ENCODE measurements around the gene CYP27C1. TPM values are rescaled to one million over a fixed set of nuclear protein-coding genes. Genes with fewer than 3 reads are reported as not detected.

The CYP27C1 gene
- total and polyA plus RNA-seq, 9 of the 15 experiments (the other 6 are each of a cell fraction or from before 2014, with no cell fraction given) = not detected

DNA sequence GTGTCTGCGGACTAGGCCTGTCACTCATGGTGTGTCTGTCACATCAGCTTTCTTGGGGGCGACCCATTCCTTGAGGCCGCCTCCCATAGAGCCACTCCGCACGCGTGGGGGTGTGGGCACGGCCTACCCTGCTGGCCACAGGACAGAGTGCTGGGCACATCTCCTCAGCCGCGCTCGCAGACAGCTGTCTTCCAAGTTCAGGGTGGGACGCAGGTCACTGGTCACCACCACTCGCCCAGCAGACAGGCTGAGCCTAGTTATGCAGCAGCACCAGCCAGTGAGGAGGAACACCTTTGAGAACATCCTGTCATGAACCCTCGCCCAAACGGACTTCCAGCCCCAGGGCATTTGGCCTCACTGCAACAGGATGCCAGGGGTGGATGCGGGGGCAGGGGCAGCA, 82.4 kb downstream of the CYP27C1 start:
- Histone ChIP-seq H3K4me3 (no peak overlapping the region), H3K4me2 (ENCODE audit: insufficient read depth, low read length) (no peak overlapping the region), H3K9me1 (ENCODE audit: control insufficient read depth, insufficient read depth, low read length) (no peaks in the 10 kb centered on the region), H3K27ac (ENCODE audit: extremely low read depth, low read depth, low read length) (no peak overlapping the region), H2AFZ (ENCODE audit: low read depth, low read length) (no peak overlapping the region), H3K4me1 (replicated peaks in 1 of 2; ENCODE audit: control insufficient read depth in 2 of 2, insufficient read depth in 2 of 2, low read length in 2 of 2) (peaks cover 0 to 6% of the 10 kb centered on the region in 2 experiments; a peak in 2 of 5 replicates), H3K79me2 (ENCODE audit: control insufficient read depth, insufficient read depth, low read length) (no peaks in the 10 kb centered on the region), H3K36me3 (ENCODE audit: control insufficient read depth, insufficient read depth, low read length) (no peaks in the 10 kb centered on the region), H3K27me3 (ENCODE audit: control insufficient read depth in 2 of 2, insufficient read depth in 2 of 2, low read length in 2 of 2) (peaks cover 16 to 44% of the 10 kb centered on the region in 2 experiments), H3K9ac (ENCODE audit: insufficient read depth in 1 of 2, low read depth in 2 of 2, low read length in 2 of 2) (no peak overlapping the region), H4K20me1 (replicated peaks; ENCODE audit: control insufficient read depth, insufficient read depth, low read length) (no peaks in the 10 kb centered on the region), H3K9me3 (replicated peaks; ENCODE audit: control insufficient read depth, insufficient read depth, low read depth, low read length) (no peaks in the 10 kb centered on the region)
- no peak for ATAC-seq
- no peak for DNase-seq (ENCODE audit: extremely low read depth in 1 of 4, low spot score in 3 of 4)
- POLR2A ChIA-PET = interaction anchor here (0.6 kb wide), 1 partner anchor 28 kb away, joined by 3 read pairs; no protein-coding TSS in a partner anchor
- intact Hi-C loops (cut with micrococcal nuclease) (no loop called here), in situ Hi-C loops (cut with MboI) (no loop called here)
- FAIRE-seq = no peak
- no peak for TF ChIP-seq NFRKB (IDR thresholded peaks at IDR 0.05; ENCODE audit: low read depth)
- TF ChIP-seq, protein P1, sequence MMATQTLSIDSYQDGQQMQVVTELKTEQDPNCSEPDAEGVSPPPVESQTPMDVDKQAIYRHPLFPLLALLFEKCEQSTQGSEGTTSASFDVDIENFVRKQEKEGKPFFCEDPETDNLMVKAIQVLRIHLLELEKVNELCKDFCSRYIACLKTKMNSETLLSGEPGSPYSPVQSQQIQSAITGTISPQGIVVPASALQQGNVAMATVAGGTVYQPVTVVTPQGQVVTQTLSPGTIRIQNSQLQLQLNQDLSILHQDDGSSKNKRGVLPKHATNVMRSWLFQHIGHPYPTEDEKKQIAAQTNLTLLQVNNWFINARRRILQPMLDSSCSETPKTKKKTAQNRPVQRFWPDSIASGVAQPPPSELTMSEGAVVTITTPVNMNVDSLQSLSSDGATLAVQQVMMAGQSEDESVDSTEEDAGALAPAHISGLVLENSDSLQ (IDR thresholded peaks at IDR 0.05) = peak; percentile 41; the same call in 1 of the 2 replicates
- BruUV-seq (replicated peaks) = no TSS peak
- 3% methylated on average over 14 of the region's 15 CpGs for WGBS (ENCODE audit: insufficient coverage, low coverage, missing lambda C conversion rate)
- CTCF ChIA-PET (ENCODE audit: low intra/inter-chr PET ratio) = no interaction called here

DNA sequence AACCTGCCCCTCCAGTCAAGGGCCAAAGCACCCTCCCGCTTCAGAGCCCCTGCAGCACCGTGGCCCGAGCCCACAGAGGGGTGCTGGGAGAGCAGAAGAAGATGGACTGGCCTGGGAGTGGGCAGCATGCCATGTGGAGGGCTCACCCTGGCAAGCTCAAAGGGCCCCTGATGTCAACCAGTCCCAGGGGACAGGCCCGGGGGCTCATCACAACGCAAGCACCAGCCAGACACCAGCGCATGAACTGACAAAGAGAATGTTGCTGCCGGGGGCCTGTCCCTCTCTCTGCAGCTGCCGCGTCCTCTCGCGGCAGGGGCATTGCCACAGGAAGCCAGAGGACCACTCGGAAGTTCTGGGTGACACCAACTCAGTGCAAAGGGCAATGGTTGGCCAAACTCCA, 82.9 kb downstream of the CYP27C1 start:
- Histone ChIP-seq H3K4me1 (replicated peaks in 1 of 2; ENCODE audit: control insufficient read depth in 2 of 2, insufficient read depth in 2 of 2, low read length in 2 of 2) (peaks cover 0 to 7% of the 10 kb centered on the region in 2 experiments; a peak in 2 of 5 replicates), H3K4me3 (no peak overlapping the region), H3K27me3 (ENCODE audit: control insufficient read depth in 2 of 2, insufficient read depth in 2 of 2, low read length in 2 of 2) (peaks cover 16 to 48% of the 10 kb centered on the region in 2 experiments), H3K9me1 (ENCODE audit: control insufficient read depth, insufficient read depth, low read length) (no peaks in the 10 kb centered on the region), H3K9ac (ENCODE audit: insufficient read depth in 1 of 2, low read depth in 2 of 2, low read length in 2 of 2) (peak overlapping the region in 1 of 2 experiments; percentile 64; a peak in 1 of 4 replicates), H3K79me2 (ENCODE audit: control insufficient read depth, insufficient read depth, low read length) (no peaks in the 10 kb centered on the region), H3K27ac (ENCODE audit: extremely low read depth, low read depth, low read length) (no peak overlapping the region), H3K36me3 (ENCODE audit: control insufficient read depth, insufficient read depth, low read length) (no peaks in the 10 kb centered on the region), H2AFZ (ENCODE audit: low read depth, low read length) (no peak overlapping the region), H4K20me1 (replicated peaks; ENCODE audit: control insufficient read depth, insufficient read depth, low read length) (no peaks in the 10 kb centered on the region), H3K9me3 (replicated peaks; ENCODE audit: control insufficient read depth, insufficient read depth, low read depth, low read length) (no peaks in the 10 kb centered on the region), H3K4me2 (ENCODE audit: insufficient read depth, low read length) (no peak overlapping the region)
- WGBS (ENCODE audit: insufficient coverage, low coverage, missing lambda C conversion rate) = 2% methylated on average over 10 of the region's 12 CpGs
- in situ Hi-C loops (cut with MboI) = no loop called here
- FAIRE-seq (no peak), DNase-seq (ENCODE audit: extremely low read depth in 1 of 4, low spot score in 3 of 4) (no peak), ATAC-seq (no peak)
- POLR2A ChIA-PET = interaction anchor here (0.6 kb wide), 2 partner anchors 29 to 177 kb away, joined by 3 read pairs; no protein-coding TSS in a partner anchor
- BruUV-seq (replicated peaks) = no TSS peak
- intact Hi-C loops (cut with micrococcal nuclease) = no loop called here
- no peak for TF ChIP-seq CC2D1A (IDR thresholded peaks at IDR 0.05)
- TF ChIP-seq KHSRP (IDR thresholded peaks at IDR 0.05) = no peak
- TF ChIP-seq, protein P2, sequence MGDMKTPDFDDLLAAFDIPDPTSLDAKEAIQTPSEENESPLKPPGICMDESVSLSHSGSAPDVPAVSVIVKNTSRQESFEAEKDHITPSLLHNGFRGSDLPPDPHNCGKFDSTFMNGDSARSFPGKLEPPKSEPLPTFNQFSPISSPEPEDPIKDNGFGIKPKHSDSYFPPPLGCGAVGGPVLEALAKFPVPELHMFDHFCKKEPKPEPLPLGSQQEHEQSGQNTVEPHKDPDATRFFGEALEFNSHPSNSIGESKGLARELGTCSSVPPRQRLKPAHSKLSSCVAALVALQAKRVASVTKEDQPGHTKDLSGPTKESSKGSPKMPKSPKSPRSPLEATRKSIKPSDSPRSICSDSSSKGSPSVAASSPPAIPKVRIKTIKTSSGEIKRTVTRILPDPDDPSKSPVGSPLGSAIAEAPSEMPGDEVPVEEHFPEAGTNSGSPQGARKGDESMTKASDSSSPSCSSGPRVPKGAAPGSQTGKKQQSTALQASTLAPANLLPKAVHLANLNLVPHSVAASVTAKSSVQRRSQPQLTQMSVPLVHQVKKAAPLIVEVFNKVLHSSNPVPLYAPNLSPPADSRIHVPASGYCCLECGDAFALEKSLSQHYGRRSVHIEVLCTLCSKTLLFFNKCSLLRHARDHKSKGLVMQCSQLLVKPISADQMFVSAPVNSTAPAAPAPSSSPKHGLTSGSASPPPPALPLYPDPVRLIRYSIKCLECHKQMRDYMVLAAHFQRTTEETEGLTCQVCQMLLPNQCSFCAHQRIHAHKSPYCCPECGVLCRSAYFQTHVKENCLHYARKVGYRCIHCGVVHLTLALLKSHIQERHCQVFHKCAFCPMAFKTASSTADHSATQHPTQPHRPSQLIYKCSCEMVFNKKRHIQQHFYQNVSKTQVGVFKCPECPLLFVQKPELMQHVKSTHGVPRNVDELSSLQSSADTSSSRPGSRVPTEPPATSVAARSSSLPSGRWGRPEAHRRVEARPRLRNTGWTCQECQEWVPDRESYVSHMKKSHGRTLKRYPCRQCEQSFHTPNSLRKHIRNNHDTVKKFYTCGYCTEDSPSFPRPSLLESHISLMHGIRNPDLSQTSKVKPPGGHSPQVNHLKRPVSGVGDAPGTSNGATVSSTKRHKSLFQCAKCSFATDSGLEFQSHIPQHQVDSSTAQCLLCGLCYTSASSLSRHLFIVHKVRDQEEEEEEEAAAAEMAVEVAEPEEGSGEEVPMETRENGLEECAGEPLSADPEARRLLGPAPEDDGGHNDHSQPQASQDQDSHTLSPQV (IDR thresholded peaks at IDR 0.05) = no peak
- CTCF ChIA-PET (ENCODE audit: low intra/inter-chr PET ratio) = no interaction called here
